ENCODE results near the gene TMEM222. TPM values are rescaled to one million over a fixed set of nuclear protein-coding genes. Genes with fewer than 3 reads are reported as not detected.

Gene TMEM222
- total and polyA plus RNA-seq, 10 of the 15 experiments (the other 5 are each of a cell fraction or from before 2014, with no cell fraction given), result 3.8 to 43.5 (median 35.4) TPM

DNA sequence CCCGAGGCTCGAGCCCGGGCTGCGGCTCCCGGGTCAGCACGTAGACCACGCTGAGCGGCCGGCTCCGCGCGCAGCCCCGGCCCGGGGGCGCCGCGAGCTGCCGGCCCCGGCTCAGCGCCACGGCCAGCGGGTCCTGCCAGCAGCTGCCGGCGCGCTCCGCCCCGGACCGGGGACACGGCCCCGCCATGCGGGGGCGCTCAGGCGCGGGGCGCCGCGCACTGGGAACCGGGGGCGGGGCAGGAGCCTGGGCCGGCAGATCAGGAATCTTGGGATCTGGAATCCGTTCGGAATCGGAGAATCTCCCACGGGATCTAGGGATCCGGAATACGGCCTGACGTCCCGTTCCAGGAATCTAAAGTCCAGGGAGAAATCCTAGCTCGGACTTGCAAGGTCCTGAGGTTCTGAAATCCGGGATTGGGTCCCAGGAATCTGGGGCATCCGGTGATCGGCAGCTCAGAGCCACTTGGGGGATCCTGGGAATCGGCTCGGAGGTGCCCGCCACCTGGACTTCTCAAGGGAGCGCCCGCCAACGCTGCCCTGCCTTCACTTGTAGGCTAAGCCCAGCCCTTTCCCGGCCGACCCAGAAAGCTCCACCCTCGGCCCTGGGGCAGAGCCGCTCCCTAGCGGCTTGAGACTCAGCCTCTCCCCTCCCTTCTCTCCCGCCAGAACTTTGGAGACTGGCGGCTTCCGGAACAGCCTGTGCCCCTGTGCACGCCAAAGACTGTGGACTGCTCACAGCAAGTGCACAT lies 44.6 kb downstream of the TMEM222 start, which contains the start of gene MAP3K6 (continued):
- TF ChIP-seq, protein P1, sequence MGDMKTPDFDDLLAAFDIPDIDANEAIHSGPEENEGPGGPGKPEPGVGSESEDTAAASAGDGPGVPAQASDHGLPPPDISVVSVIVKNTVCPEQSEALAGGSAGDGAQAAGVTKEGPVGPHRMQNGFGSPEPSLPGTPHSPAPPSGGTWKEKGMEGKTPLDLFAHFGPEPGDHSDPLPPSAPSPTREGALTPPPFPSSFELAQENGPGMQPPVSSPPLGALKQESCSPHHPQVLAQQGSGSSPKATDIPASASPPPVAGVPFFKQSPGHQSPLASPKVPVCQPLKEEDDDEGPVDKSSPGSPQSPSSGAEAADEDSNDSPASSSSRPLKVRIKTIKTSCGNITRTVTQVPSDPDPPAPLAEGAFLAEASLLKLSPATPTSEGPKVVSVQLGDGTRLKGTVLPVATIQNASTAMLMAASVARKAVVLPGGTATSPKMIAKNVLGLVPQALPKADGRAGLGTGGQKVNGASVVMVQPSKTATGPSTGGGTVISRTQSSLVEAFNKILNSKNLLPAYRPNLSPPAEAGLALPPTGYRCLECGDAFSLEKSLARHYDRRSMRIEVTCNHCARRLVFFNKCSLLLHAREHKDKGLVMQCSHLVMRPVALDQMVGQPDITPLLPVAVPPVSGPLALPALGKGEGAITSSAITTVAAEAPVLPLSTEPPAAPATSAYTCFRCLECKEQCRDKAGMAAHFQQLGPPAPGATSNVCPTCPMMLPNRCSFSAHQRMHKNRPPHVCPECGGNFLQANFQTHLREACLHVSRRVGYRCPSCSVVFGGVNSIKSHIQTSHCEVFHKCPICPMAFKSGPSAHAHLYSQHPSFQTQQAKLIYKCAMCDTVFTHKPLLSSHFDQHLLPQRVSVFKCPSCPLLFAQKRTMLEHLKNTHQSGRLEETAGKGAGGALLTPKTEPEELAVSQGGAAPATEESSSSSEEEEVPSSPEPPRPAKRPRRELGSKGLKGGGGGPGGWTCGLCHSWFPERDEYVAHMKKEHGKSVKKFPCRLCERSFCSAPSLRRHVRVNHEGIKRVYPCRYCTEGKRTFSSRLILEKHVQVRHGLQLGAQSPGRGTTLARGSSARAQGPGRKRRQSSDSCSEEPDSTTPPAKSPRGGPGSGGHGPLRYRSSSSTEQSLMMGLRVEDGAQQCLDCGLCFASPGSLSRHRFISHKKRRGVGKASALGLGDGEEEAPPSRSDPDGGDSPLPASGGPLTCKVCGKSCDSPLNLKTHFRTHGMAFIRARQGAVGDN (IDR thresholded peaks at IDR 0.05), result no peak
- TF ChIP-seq NBN (IDR thresholded peaks at IDR 0.05), result no peak
- peak in 1 of 2 experiments; percentile 62; a peak in 2 of 3 replicates for TF ChIP-seq EGR1 (IDR thresholded peaks at IDR 0.05; ENCODE audit: borderline replicate concordance in 1 of 2, low read depth in 2 of 2, low read length in 2 of 2)
- TF ChIP-seq CHD1 (IDR thresholded peaks at IDR 0.05; ENCODE audit: low read depth, low read length), result no peak
- TF ChIP-seq NFYB (IDR thresholded peaks at IDR 0.05; ENCODE audit: insufficient read depth, low read depth, low read length), result no peak
- TF ChIP-seq HCFC1 (IDR thresholded peaks at IDR 0.05; ENCODE audit: low read length), result no peak
- peak; percentile 69 to 72 for TF ChIP-seq IKZF2 (IDR thresholded peaks at IDR 0.05)
- TF ChIP-seq IRF4 (IDR thresholded peaks at IDR 0.05; ENCODE audit: low read depth, low read length), result no peak
- TF ChIP-seq BMI1 (IDR thresholded peaks at IDR 0.05; ENCODE audit: borderline replicate concordance), result no peak
- TF ChIP-seq KDM1A (IDR thresholded peaks at IDR 0.05; ENCODE audit: borderline replicate concordance), result no peak
- TF ChIP-seq RCOR1 (conservative IDR thresholded peaks at IDR 0.05; ENCODE audit: low read depth, low read length), result no peak
- TF ChIP-seq, protein P2, sequence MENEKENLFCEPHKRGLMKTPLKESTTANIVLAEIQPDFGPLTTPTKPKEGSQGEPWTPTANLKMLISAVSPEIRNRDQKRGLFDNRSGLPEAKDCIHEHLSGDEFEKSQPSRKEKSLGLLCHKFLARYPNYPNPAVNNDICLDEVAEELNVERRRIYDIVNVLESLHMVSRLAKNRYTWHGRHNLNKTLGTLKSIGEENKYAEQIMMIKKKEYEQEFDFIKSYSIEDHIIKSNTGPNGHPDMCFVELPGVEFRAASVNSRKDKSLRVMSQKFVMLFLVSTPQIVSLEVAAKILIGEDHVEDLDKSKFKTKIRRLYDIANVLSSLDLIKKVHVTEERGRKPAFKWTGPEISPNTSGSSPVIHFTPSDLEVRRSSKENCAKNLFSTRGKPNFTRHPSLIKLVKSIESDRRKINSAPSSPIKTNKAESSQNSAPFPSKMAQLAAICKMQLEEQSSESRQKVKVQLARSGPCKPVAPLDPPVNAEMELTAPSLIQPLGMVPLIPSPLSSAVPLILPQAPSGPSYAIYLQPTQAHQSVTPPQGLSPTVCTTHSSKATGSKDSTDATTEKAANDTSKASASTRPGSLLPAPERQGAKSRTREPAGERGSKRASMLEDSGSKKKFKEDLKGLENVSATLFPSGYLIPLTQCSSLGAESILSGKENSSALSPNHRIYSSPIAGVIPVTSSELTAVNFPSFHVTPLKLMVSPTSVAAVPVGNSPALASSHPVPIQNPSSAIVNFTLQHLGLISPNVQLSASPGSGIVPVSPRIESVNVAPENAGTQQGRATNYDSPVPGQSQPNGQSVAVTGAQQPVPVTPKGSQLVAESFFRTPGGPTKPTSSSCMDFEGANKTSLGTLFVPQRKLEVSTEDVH (IDR thresholded peaks at IDR 0.05; ENCODE audit: low read depth, partially characterized antibody), result no peak
- TF ChIP-seq BHLHE40 (IDR thresholded peaks at IDR 0.05; ENCODE audit: borderline replicate concordance in 1 of 2, low read depth in 2 of 2, low read length in 1 of 2), result peak; percentile 23 to 51; a peak in 1 of 4 replicates
- no peak for TF ChIP-seq CREB1 (IDR thresholded peaks at IDR 0.05; ENCODE audit: low read depth)

Data from GM12878 (cell line).